GM21717 (cell line): ENCODE data around the gene TIMP4.

Experiments used
- ATAC-seq: cut with Tn5 transposase; IDR thresholded peaks from one replicate; pipeline ENCODE4 v1.9.1; 2021; ENCODE audit warnings: mild to moderate bottlenecking, moderate library complexity; ENCODE audit not compliant: unreplicated experiment

Gene TIMP4

GRCh38 chr3:12107071-12107713, 51.5 kb downstream of the TIMP4 start:
- ATAC-seq = no peak
